Measurements from ENCODE around the gene RPL38. TPM values are rescaled to one million over a fixed set of nuclear protein-coding genes. Genes with fewer than 3 reads are reported as not detected.

Gene RPL38
- total RNA-seq, 1 donor from 2014 or later, result 919 TPM

DNA sequence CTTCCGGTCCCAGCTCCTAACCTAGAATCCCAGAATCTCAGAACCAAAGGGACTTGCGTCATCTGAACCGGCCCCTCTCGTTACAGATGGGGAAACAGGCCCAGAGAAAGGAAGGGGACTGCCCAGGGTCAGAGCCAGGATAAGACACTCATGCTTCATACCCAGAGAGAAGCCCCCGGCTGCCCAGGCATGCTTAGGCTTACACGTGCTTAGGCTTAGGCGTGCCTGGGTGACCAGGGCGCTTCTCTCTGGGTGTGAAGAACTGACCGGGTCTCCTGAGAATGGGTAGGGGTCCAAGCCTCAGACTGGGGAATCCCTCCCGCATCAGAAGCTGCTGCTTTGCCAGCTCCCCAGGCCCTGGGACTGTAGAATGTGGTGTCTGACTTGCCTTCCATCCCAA lies 40.6 kb downstream of the RPL38 start:
- Mint-ChIP-seq H3K36me3 (ENCODE audit: low read depth, unreplicated experiment) (peaks cover 12% of the 10 kb centered on the region), H3K9me3 (ENCODE audit: unreplicated experiment) (peaks cover 5% of the 10 kb centered on the region), H3K4me3 (ENCODE audit: unreplicated experiment) (no peak overlapping the region), H3K4me1 (ENCODE audit: low read depth, unreplicated experiment) (peaks cover 5% of the 10 kb centered on the region), H3K27ac (ENCODE audit: unreplicated experiment) (no peak overlapping the region), H3K27me3 (ENCODE audit: low read depth, unreplicated experiment) (peaks cover 19% of the 10 kb centered on the region)
- H3K27ac ChIP-seq (ENCODE audit: low read depth, low read length), result no peak overlapping the region
- H4K20me1 ChIP-seq (ENCODE audit: insufficient read depth, low read length), result no peaks in the 10 kb centered on the region
- TF ChIP-seq EZH2 (IDR thresholded peaks at IDR 0.05; ENCODE audit: insufficient read depth, low read length), result no peak
- no peaks in the 10 kb centered on the region for H3K36me3 ChIP-seq (ENCODE audit: insufficient read depth, low read length)
- no peak for FAIRE-seq
- no peaks in the 10 kb centered on the region for H3K79me2 ChIP-seq (ENCODE audit: insufficient read depth, low read length)
- DNase-seq (ENCODE audit: low read depth), result no peak
- no peak overlapping the region for H2AFZ ChIP-seq (ENCODE audit: low read depth, low read length)
- H3K9ac ChIP-seq (ENCODE audit: low read length), result no peak overlapping the region
- no peak overlapping the region for H3K4me3 ChIP-seq (ENCODE audit: insufficient read depth, low read depth, low read length)
- no peak overlapping the region for H3K4me2 ChIP-seq (ENCODE audit: low read length)
- H3K9me3 ChIP-seq (ENCODE audit: insufficient read depth, low read depth, low read length), result no peaks in the 10 kb centered on the region
- H3K27me3 ChIP-seq (ENCODE audit: insufficient read depth, low read length), result no peaks in the 10 kb centered on the region
- no peaks in the 10 kb centered on the region for H3K4me1 ChIP-seq (ENCODE audit: insufficient read depth, low read length)

GRCh38 chr17:74244548-74244947 lies 41.1 kb downstream of the RPL38 start:
- no peak for TF ChIP-seq CTCF (IDR thresholded peaks at IDR 0.05; ENCODE audit: insufficient read depth, low read depth, low read length)
- TF ChIP-seq EZH2 (IDR thresholded peaks at IDR 0.05; ENCODE audit: insufficient read depth, low read length), result no peak
- no peak overlapping the region for H3K27ac Mint-ChIP-seq (ENCODE audit: unreplicated experiment)

DNA sequence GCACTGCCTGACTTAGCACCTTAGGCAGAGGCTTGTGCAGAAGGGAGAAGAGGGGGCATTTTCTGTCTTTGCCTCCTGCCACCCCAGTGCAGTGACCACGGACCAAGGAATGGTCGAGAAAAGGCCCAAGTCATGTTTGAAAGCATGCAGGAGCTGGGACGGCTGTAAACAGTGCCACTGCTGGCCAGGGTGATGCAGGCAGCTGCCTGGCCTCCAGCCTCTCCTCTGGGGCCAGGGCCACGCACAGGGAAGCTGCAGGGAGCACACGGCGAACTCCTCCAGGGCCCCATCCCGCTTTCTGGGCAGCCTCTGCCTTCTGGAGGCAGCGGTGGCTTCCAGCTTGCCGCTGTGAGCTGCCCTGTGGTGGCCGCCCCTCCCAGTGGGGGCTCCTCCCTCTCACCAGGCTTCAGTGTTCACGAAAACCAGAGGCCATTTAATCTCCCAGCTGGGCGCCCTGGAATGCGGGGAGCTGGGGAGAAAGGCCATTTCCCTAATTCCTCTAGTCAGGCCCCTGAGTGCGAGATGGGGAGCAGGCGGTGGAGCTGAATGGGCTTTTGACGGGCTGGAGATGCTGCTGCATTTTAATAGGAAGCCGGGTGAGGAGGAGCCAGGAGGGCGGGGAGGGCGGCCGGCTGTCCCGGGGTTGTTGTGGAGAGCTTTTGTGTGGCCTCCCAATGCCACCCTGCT lies 41.8 kb downstream of the RPL38 start:
- H3K4me2 ChIP-seq (ENCODE audit: low read length), result peak overlapping the region; percentile 50
- H2AFZ ChIP-seq (ENCODE audit: low read depth, low read length), result peak overlapping the region; percentile 51
- H3K4me1 Mint-ChIP-seq (ENCODE audit: low read depth, unreplicated experiment), result peaks cover 5% of the 10 kb centered on the region
- H3K9ac ChIP-seq (ENCODE audit: low read length), result no peak overlapping the region
- peaks cover 21% of the 10 kb centered on the region for H3K27me3 Mint-ChIP-seq (ENCODE audit: low read depth, unreplicated experiment)
- TF ChIP-seq EZH2 (IDR thresholded peaks at IDR 0.05; ENCODE audit: insufficient read depth, low read length), result no peak
- peak; percentile 3 for TF ChIP-seq CTCF (IDR thresholded peaks at IDR 0.05; ENCODE audit: insufficient read depth, low read depth, low read length)
- no peaks in the 10 kb centered on the region for H3K79me2 ChIP-seq (ENCODE audit: insufficient read depth, low read length)
- H3K27ac ChIP-seq (ENCODE audit: low read depth, low read length), result no peak overlapping the region
- H3K36me3 ChIP-seq (ENCODE audit: insufficient read depth, low read length), result no peaks in the 10 kb centered on the region
- peak overlapping the region; percentile 69 for H3K27ac Mint-ChIP-seq (ENCODE audit: unreplicated experiment)
- no peaks in the 10 kb centered on the region for H3K9me3 ChIP-seq (ENCODE audit: insufficient read depth, low read depth, low read length)
- no peak for DNase-seq (ENCODE audit: low read depth)
- no peak overlapping the region for H3K4me3 Mint-ChIP-seq (ENCODE audit: unreplicated experiment)
- no peaks in the 10 kb centered on the region for H4K20me1 ChIP-seq (ENCODE audit: insufficient read depth, low read length)
- no peak overlapping the region for H3K4me3 ChIP-seq (ENCODE audit: insufficient read depth, low read depth, low read length)
- peaks cover 5% of the 10 kb centered on the region for H3K9me3 Mint-ChIP-seq (ENCODE audit: unreplicated experiment)
- peaks cover 8% of the 10 kb centered on the region for H3K36me3 Mint-ChIP-seq (ENCODE audit: low read depth, unreplicated experiment)
- H3K4me1 ChIP-seq (ENCODE audit: insufficient read depth, low read length), result no peaks in the 10 kb centered on the region
- no peaks in the 10 kb centered on the region for H3K27me3 ChIP-seq (ENCODE audit: insufficient read depth, low read length)
- no peak for FAIRE-seq

More at GRCh38 chr17:74244548-74244947, 41.1 kb downstream of the RPL38 start:
- FAIRE-seq, result no peak
- no peak overlapping the region for H3K4me3 Mint-ChIP-seq (ENCODE audit: unreplicated experiment)
- Histone ChIP-seq H3K36me3 (ENCODE audit: insufficient read depth, low read length) (no peaks in the 10 kb centered on the region), H3K79me2 (ENCODE audit: insufficient read depth, low read length) (no peaks in the 10 kb centered on the region), H3K27me3 (ENCODE audit: insufficient read depth, low read length) (no peaks in the 10 kb centered on the region), H3K4me2 (ENCODE audit: low read length) (no peak overlapping the region), H3K4me3 (ENCODE audit: insufficient read depth, low read depth, low read length) (no peak overlapping the region), H4K20me1 (ENCODE audit: insufficient read depth, low read length) (no peaks in the 10 kb centered on the region), H3K4me1 (ENCODE audit: insufficient read depth, low read length) (no peaks in the 10 kb centered on the region), H3K9ac (ENCODE audit: low read length) (no peak overlapping the region), H3K27ac (ENCODE audit: low read depth, low read length) (no peak overlapping the region), H3K9me3 (ENCODE audit: insufficient read depth, low read depth, low read length) (no peaks in the 10 kb centered on the region), H2AFZ (ENCODE audit: low read depth, low read length) (no peak overlapping the region)
- peaks cover 5% of the 10 kb centered on the region for H3K4me1 Mint-ChIP-seq (ENCODE audit: low read depth, unreplicated experiment)
- no peak for DNase-seq (ENCODE audit: low read depth)
- H3K36me3 Mint-ChIP-seq (ENCODE audit: low read depth, unreplicated experiment), result peaks cover 12% of the 10 kb centered on the region
- H3K27me3 Mint-ChIP-seq (ENCODE audit: low read depth, unreplicated experiment), result peaks cover 21% of the 10 kb centered on the region
- peaks cover 5% of the 10 kb centered on the region for H3K9me3 Mint-ChIP-seq (ENCODE audit: unreplicated experiment)
